Measurements from ENCODE around the gene NPBWR2.
"Not testable (repeated sequence)": the region's sequence is repeated elsewhere in the genome, so short reads cannot be mapped to it uniquely, and the experiment has no call there.

Gene NPBWR2

GRCh38 chr20:64092258-64093012, 14.9 kb downstream of the NPBWR2 start:
- no peak for DNase-seq (ENCODE audit: low read depth)
- H3K4me3 ChIP-seq (ENCODE audit: low read depth, low read length), result no peak overlapping the region
- no peak for TF ChIP-seq CTCF (IDR thresholded peaks at IDR 0.05; ENCODE audit: insufficient read depth, low read depth, low read length, missing control alignments)

GRCh38 chr20:64091770-64092169, 15.6 kb downstream of the NPBWR2 start:
- no peak for TF ChIP-seq CTCF (IDR thresholded peaks at IDR 0.05; ENCODE audit: insufficient read depth, low read depth, low read length, missing control alignments)
- no peak for DNase-seq (ENCODE audit: low read depth)
- H3K4me3 ChIP-seq (ENCODE audit: low read depth, low read length), result no peak overlapping the region

GRCh38 chr20:64091340-64091739, 16.0 kb downstream of the NPBWR2 start:
- no peak for TF ChIP-seq CTCF (IDR thresholded peaks at IDR 0.05; ENCODE audit: insufficient read depth, low read depth, low read length, missing control alignments)
- no peak overlapping the region for H3K4me3 ChIP-seq (ENCODE audit: low read depth, low read length)
- no peak for DNase-seq (ENCODE audit: low read depth)

GRCh38 chr20:64090165-64090564, 17.2 kb downstream of the NPBWR2 start:
- no peak for DNase-seq (ENCODE audit: low read depth)
- TF ChIP-seq CTCF (IDR thresholded peaks at IDR 0.05; ENCODE audit: insufficient read depth, low read depth, low read length, missing control alignments), result no peak
- no peak overlapping the region for H3K4me3 ChIP-seq (ENCODE audit: low read depth, low read length)

GRCh38 chr20:64088586-64088985, 18.8 kb downstream of the NPBWR2 start:
- not testable (repeated sequence) for H3K4me3 ChIP-seq (ENCODE audit: low read depth, low read length); DNase-seq (ENCODE audit: low read depth)

- not testable (repeated sequence) for H3K4me3 ChIP-seq (ENCODE audit: low read depth, low read length); DNase-seq (ENCODE audit: low read depth)
Observed at GRCh38 chr20:64087226-64087825, 20.0 kb downstream of the NPBWR2 start.

GRCh38 chr20:64086801-64087200, 20.6 kb downstream of the NPBWR2 start:
- H3K4me3 ChIP-seq (ENCODE audit: low read depth, low read length), result no peak overlapping the region
- DNase-seq (ENCODE audit: low read depth), result no peak
- TF ChIP-seq CTCF (IDR thresholded peaks at IDR 0.05; ENCODE audit: insufficient read depth, low read depth, low read length, missing control alignments), result no peak

- no peak overlapping the region for H3K4me3 ChIP-seq (ENCODE audit: low read depth, low read length)
- no peak for DNase-seq (ENCODE audit: low read depth)
- TF ChIP-seq CTCF (IDR thresholded peaks at IDR 0.05; ENCODE audit: insufficient read depth, low read depth, low read length, missing control alignments), result no peak
Observed at GRCh38 chr20:64084685-64085152, 22.6 kb downstream of the NPBWR2 start.

Measured in GM12865 (cell line).